PC-3 (cell line): ENCODE results near the gene PEPD. TPM values are rescaled to one million over a fixed set of nuclear protein-coding genes. Genes with fewer than 3 reads are reported as not detected.

Source experiments
- ATAC-seq: fragments of 200-7000 bp; cut with Tn5 transposase; 2 replicates; pipeline ENCODE4 v1.9.1; 2020; ENCODE audit warnings: mild to moderate bottlenecking, moderate library complexity
- BruUV-seq: library from RNA; stranded (reverse); fragments of 400-500 nt; replicated peaks from 2 replicates; lab custom pipeline; 2021; lab: Mats Ljungman, UMichigan
- CTCF ChIA-PET: fragments of 300-600 bp; sonication (Branson Sonifier 250); formaldehyde crosslinking; loops from one replicate; lab custom pipeline; 2022; ENCODE audit warnings: antibody characterized with exemption; lab: Charles Lee
- POLR2A ChIA-PET: fragments of 300-600 bp; sonication (Branson Sonifier 250); formaldehyde crosslinking; loops from one replicate; lab custom pipeline; 2022; ENCODE audit warnings: antibody characterized with exemption; ENCODE audit not compliant: unreplicated experiment; lab: Charles Lee
- DNase-seq: peaks from one replicate; pipeline ENCODE4 v3.0.0-alpha.2; 2015
- H2AFZ ChIP-seq: fragments of 300-600 bp; sonication (generic); 2 replicates; pipeline ENCODE4 v1.6.0; 2016; ENCODE audit warnings: antibody characterized with exemption, low read length
- H3F3A ChIP-seq: fragments of 300-600 bp; sonication (generic); one replicate; pipeline ENCODE4 v1.6.0; 2017; ENCODE audit warnings: antibody characterized with exemption, low read length, control low read depth, mild to moderate bottlenecking; ENCODE audit not compliant: unreplicated experiment
- H3K27ac ChIP-seq: fragments of 300-600 bp; sonication (generic); 2 replicates; pipeline ENCODE4 v1.5.1; 2016; ENCODE audit warnings: mild to moderate bottlenecking, low read length
- H3K27me3 ChIP-seq: fragments of 300-600 bp; sonication (generic); 2 replicates; pipeline ENCODE4 v1.6.1; 2016; ENCODE audit warnings: low read length, mixed read lengths
- H3K36me3 ChIP-seq: fragments of 300-600 bp; sonication (generic); 2 replicates; pipeline ENCODE4 v1.6.1; 2016; ENCODE audit warnings: low read depth, mixed run types, low read length, mixed read lengths
- H3K4me1 ChIP-seq: fragments of 300-600 bp; sonication (generic); 2 replicates; pipeline ENCODE4 v1.5.1; 2016; ENCODE audit warnings: low read length; ENCODE audit not compliant: insufficient read depth
- H3K4me2 ChIP-seq: fragments of 300-600 bp; sonication (generic); 2 replicates; pipeline ENCODE4 v1.6.0; 2016; ENCODE audit warnings: low read length
- H3K4me3 ChIP-seq: fragments of 300-600 bp; sonication (generic); 2 replicates; pipeline ENCODE4 v1.5.1; 2016; ENCODE audit warnings: mild to moderate bottlenecking, low read length, mixed read lengths
- H3K79me2 ChIP-seq: fragments of 300-600 bp; sonication (generic); 2 replicates; pipeline ENCODE4 v1.6.1; 2017; ENCODE audit warnings: low read length, mixed read lengths
- H3K9ac ChIP-seq: fragments of 300-600 bp; sonication (generic); 2 replicates; pipeline ENCODE4 v1.6.0; 2016; ENCODE audit warnings: mild to moderate bottlenecking, low read length
- H3K9me2 ChIP-seq: fragments of 300-600 bp; sonication (generic); replicated peaks from 2 replicates; pipeline ENCODE4 v1.6.1; 2016; ENCODE audit warnings: mixed run types, low read length, mixed read lengths
- H3K9me3 ChIP-seq: fragments of 300-600 bp; sonication (generic); 2 replicates; pipeline ENCODE4 v1.6.1; 2016; ENCODE audit warnings: low read length, mixed read lengths
- H4K20me1 ChIP-seq: fragments of 300-600 bp; sonication (generic); 2 replicates; pipeline ENCODE4 v1.6.1; 2016; ENCODE audit warnings: low read length, mixed read lengths
- EZH2 ChIP-seq: fragments of 300-600 bp; sonication (generic); IDR thresholded peaks from one replicate; pipeline ENCODE4 v1.6.1; 2017; ENCODE audit warnings: antibody characterized with exemption, mild to moderate bottlenecking, low read length; ENCODE audit not compliant: unreplicated experiment
- EZH2phosphoT487 ChIP-seq: fragments of 300-600 bp; sonication (generic); IDR thresholded peaks from 2 replicates; pipeline ENCODE4 v1.6.1; 2018; ENCODE audit warnings: mild to moderate bottlenecking, antibody characterized with exemption, low read length, borderline replicate concordance
- intact Hi-C: fragments of 100-400 bp; cut with micrococcal nuclease; formaldehyde crosslinking; loops from 2 replicates; pipeline ENCODE4 v1.9.0; 2023
- total RNA-seq: library from RNA; depleted of rRNA; stranded (reverse); fragments of >200 nt; gene quantifications from 2 replicates; pipeline ENCODE4 v1.2.3, GENCODE V29; 2014
- TF ChIP-seq, protein P1 (sequence below): fragments of 300-600 bp; sonication (generic); conservative IDR thresholded peaks from 2 replicates; pipeline ENCODE4 v1.5.1; 2017; ENCODE audit warnings: antibody characterized with exemption, low read depth, mild to moderate bottlenecking, low read length

PEPD gene
- total RNA-seq, 1 experiment from 2014 or later, result 53.4 TPM

DNA sequence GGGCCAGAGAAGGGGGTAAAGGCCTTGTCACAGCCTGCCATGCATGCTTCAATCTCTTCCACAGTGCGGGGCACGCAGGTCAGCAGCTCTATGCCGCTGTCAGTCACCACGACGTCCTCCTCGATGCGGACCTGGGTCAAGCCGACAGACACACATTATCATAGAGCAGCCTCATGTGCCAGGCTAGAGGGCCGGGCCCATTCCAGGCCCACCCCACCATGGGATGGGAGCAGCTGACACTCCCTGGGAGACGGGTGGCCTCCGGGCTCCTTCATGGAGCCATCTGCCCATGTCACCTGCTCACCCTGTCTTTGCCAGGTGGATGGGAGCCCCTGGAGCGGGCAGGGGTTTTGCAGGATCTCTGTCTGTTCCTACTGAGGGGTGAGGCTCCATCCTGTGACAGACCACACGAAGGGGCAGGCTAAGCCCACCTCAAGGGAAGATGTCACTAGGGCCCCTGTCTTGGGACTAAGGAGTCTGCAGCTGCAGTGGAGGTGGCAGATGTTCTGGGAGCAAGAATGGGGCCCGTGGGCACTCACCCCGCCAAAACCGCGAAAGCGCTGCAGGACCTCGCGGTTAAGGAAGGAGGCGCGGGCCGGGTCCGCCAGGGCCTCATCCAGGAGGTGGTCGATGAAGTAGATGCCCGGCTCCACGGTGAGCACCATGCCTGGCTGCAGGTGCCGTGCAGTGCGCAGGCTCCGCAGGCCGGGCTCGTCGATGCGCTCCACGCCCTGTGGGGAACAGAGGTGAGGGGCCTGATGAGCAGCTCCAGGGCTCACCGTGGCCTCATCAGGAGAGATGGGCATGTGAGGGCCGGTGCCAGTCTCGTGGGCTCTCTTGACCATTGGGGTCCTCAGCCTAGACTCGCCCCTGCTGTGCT lies 134.0 kb downstream of the PEPD start:
- no peak for ATAC-seq
- ChIA-PET CTCF (no interaction called here), POLR2A (no interaction called here)
- no peak overlapping the region for H2AFZ ChIP-seq
- no TSS peak for BruUV-seq
- DNase-seq, result no peak
- intact Hi-C loops, result no loop called here
- H3K79me2 ChIP-seq, result peaks cover 6% of the 10 kb centered on the region; the same call in 1 of the 2 replicates
- H3K27ac ChIP-seq, result no peak overlapping the region
- no peaks in the 10 kb centered on the region for H3K9me3 ChIP-seq
- H4K20me1 ChIP-seq, result no peaks in the 10 kb centered on the region
- H3K27me3 ChIP-seq, result no peaks in the 10 kb centered on the region
- no peaks in the 10 kb centered on the region for H3K4me1 ChIP-seq
- no peaks in the 10 kb centered on the region for H3F3A ChIP-seq
- no peak overlapping the region for H3K4me3 ChIP-seq
- H3K4me2 ChIP-seq, result no peak overlapping the region
- no peak overlapping the region for H3K9ac ChIP-seq
- TF ChIP-seq, protein P1, sequence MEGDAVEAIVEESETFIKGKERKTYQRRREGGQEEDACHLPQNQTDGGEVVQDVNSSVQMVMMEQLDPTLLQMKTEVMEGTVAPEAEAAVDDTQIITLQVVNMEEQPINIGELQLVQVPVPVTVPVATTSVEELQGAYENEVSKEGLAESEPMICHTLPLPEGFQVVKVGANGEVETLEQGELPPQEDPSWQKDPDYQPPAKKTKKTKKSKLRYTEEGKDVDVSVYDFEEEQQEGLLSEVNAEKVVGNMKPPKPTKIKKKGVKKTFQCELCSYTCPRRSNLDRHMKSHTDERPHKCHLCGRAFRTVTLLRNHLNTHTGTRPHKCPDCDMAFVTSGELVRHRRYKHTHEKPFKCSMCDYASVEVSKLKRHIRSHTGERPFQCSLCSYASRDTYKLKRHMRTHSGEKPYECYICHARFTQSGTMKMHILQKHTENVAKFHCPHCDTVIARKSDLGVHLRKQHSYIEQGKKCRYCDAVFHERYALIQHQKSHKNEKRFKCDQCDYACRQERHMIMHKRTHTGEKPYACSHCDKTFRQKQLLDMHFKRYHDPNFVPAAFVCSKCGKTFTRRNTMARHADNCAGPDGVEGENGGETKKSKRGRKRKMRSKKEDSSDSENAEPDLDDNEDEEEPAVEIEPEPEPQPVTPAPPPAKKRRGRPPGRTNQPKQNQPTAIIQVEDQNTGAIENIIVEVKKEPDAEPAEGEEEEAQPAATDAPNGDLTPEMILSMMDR, result no peak
- TF ChIP-seq EZH2 (no peak), EZH2phosphoT487 (no peak)
- no peaks in the 10 kb centered on the region for H3K36me3 ChIP-seq
- H3K9me2 ChIP-seq, result no peaks in the 10 kb centered on the region

- H3K79me2 ChIP-seq, result peaks cover 15% of the 10 kb centered on the region
- H3K4me2 ChIP-seq, result no peak overlapping the region
- no peak overlapping the region for H3K27ac ChIP-seq
- CTCF ChIA-PET, result interaction anchor here (0.5 kb wide), 1 partner anchor 13 kb away, joined by 4 read pairs; the partner anchor contains the start of gene CEBPG
- DNase-seq (no peak), ATAC-seq (no peak)
- no peaks in the 10 kb centered on the region for H4K20me1 ChIP-seq
- no peaks in the 10 kb centered on the region for H3K9me2 ChIP-seq
- H3K27me3 ChIP-seq, result no peaks in the 10 kb centered on the region
- no peaks in the 10 kb centered on the region; the same call in 1 of the 2 replicates for H3K36me3 ChIP-seq
- TF ChIP-seq EZH2phosphoT487, result no peak
- TF ChIP-seq EZH2, result no peak
- TF ChIP-seq, protein P1, result no peak
- H3K4me3 ChIP-seq, result no peak overlapping the region
- no peaks in the 10 kb centered on the region for H3F3A ChIP-seq
- no peaks in the 10 kb centered on the region for H3K4me1 ChIP-seq
- BruUV-seq, result no TSS peak
- intact Hi-C loops, result no loop called here
- no peak overlapping the region for H2AFZ ChIP-seq
- POLR2A ChIA-PET, result no interaction called here
- no peak overlapping the region for H3K9ac ChIP-seq
- H3K9me3 ChIP-seq, result no peaks in the 10 kb centered on the region
Measured at GRCh38 chr19:33386361-33386858, 135.2 kb downstream of the PEPD start.

- H3K27ac ChIP-seq, result no peak overlapping the region
- H3K27me3 ChIP-seq, result no peaks in the 10 kb centered on the region
- no peaks in the 10 kb centered on the region for H3K4me1 ChIP-seq
- TF ChIP-seq EZH2phosphoT487, result no peak
- TF ChIP-seq, protein P1, result no peak
- no peak for TF ChIP-seq EZH2
- no peak overlapping the region for H3K4me2 ChIP-seq
- DNase-seq (no peak), ATAC-seq (no peak)
- H2AFZ ChIP-seq, result no peak overlapping the region
- no peaks in the 10 kb centered on the region; the same call in 1 of the 2 replicates for H3K36me3 ChIP-seq
- CTCF ChIA-PET, result interaction anchor here (0.5 kb wide), 1 partner anchor 12 kb away, joined by 4 read pairs; the partner anchor contains the start of gene CEBPG
- no peak overlapping the region for H3K4me3 ChIP-seq
- no peaks in the 10 kb centered on the region for H3K9me2 ChIP-seq
- intact Hi-C loops, result no loop called here
- no TSS peak for BruUV-seq
- no peaks in the 10 kb centered on the region for H3F3A ChIP-seq
- H3K9me3 ChIP-seq, result no peaks in the 10 kb centered on the region
- POLR2A ChIA-PET, result no interaction called here
- H3K9ac ChIP-seq, result no peak overlapping the region
- H4K20me1 ChIP-seq, result no peaks in the 10 kb centered on the region
- H3K79me2 ChIP-seq, result peaks cover 19% of the 10 kb centered on the region
Measured at GRCh38 chr19:33385956-33386355, 135.6 kb downstream of the PEPD start.
